LNCaP clone FGC (cell line): ENCODE measurements around the gene NME3.

ENCODE experiments used
- DNase-seq: peaks from one replicate; pipeline ENCODE4 v3.0.0-alpha.2; 2011; ENCODE audit warnings: low read depth
- H3K4me3 ChIP-seq: 2 replicates; pipeline ENCODE4 v1.5.1; 2011; ENCODE audit warnings: mild to moderate bottlenecking, low read depth, low read length, control low read depth
- CTCF ChIP-seq: IDR thresholded peaks from 2 replicates; pipeline ENCODE4 v1.5.1; 2012; ENCODE audit warnings: mild to moderate bottlenecking; ENCODE audit not compliant: control insufficient read depth, insufficient read depth; ENCODE audit errors: extremely low read depth

Gene NME3

GRCh38 chr16:1754204-1754603, 17.1 kb downstream of the NME3 start:
- DNase-seq, result no peak
- no peak for TF ChIP-seq CTCF
- H3K4me3 ChIP-seq, result no peak overlapping the region

DNA sequence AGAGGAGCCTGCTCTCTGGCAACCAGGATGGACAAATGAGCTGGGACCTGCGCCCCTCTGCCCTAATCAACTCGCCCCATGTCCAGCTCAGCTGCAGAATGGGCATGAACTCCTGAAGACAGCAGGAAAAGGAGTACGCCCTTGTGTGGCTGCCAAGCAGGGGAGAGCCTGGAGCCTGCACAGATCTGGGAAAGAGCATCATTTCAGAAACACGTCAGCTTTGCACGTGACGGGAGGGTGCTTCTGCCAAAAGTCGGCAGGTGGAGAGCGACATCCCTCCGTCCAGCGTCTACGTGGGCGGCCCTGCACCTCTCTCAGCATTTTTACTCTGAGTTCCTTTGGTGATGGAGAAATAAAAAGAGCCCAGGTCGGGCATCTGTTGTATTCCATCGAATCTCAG, 18.5 kb downstream of the NME3 start:
- no peak for TF ChIP-seq CTCF
- H3K4me3 ChIP-seq, result no peak overlapping the region
- no peak for DNase-seq

- no peak for DNase-seq
Measured at GRCh38 chr16:1751946-1752345, 19.4 kb downstream of the NME3 start.

GRCh38 chr16:1749152-1750117, 21.9 kb downstream of the NME3 start:
- H3K4me3 ChIP-seq, result no peak overlapping the region
- no peak for DNase-seq
- TF ChIP-seq CTCF, result no peak

More at GRCh38 chr16:1751946-1752345, 19.4 kb downstream of the NME3 start:
- no peak for TF ChIP-seq CTCF
- H3K4me3 ChIP-seq, result no peak overlapping the region

- DNase-seq, result no peak
- no peak overlapping the region for H3K4me3 ChIP-seq
- TF ChIP-seq CTCF, result no peak
Measured at GRCh38 chr16:1747934-1748333, 23.4 kb downstream of the NME3 start.

DNA sequence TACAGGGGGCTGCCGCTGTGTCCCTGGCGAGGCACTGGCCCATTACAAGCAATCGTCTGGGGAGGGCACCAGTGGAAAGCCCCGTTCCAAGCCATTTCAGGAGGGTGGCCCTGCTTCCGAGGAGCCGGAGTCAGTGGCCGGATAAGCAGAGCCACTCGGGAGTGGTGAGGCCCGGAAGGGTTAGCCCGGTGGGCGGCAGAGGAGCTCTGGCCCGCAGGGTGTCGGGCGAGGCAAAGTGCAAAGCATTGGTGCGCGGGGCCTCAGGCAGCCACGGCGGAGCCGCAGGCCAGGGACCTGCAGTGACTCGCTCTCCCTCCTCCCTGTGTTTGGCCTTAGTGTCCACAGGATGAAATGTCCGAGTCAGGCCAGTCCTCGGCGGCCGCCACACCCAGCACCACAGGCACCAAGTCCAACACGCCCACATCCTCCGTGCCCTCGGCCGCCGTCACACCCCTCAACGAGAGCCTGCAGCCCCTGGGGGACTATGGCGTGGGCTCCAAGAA, 24.6 kb downstream of the NME3 start:
- H3K4me3 ChIP-seq, result no peak overlapping the region
- no peak for TF ChIP-seq CTCF
- DNase-seq, result no peak
